B cell (primary cell): ENCODE results near the gene RAD51D. TPM values are rescaled to one million over a fixed set of nuclear protein-coding genes. Genes with fewer than 3 reads are reported as not detected.

Source experiments
- ATAC-seq: fragments of 200-7000 bp; cut with Tn5 transposase; one replicate; pipeline ENCODE4 v1.10.0; 2021; ENCODE audit warnings: low read depth, mild to moderate bottlenecking, moderate number of reproducible peaks, moderate library complexity
- CTCF ChIA-PET: fragments of 350-600 bp; sonication (Branson Sonifier 250); formaldehyde crosslinking; loops from one replicate; lab custom pipeline; 2021; ENCODE audit warnings: antibody characterized with exemption, inconsistent platforms; lab: Charles Lee
- POLR2A ChIA-PET: fragments of 350-600 bp; sonication (Branson Sonifier 250); formaldehyde crosslinking; loops from one replicate; lab custom pipeline; 2021; ENCODE audit warnings: antibody characterized with exemption; lab: Charles Lee
- DNase-seq: peaks from one replicate; pipeline ENCODE4 v3.0.0; 2013
- H2AFZ ChIP-seq: 2 replicates; pipeline ENCODE4 v1.6.1; 2012; ENCODE audit warnings: mild to moderate bottlenecking, low read depth, low read length; ENCODE audit not compliant: insufficient read depth, poor library complexity, severe bottlenecking
- H3K27ac ChIP-seq, 2 donors: 1 replicate in 1 of 2; 2 replicates in 1 of 2; pipeline ENCODE4 v1.5.1; 2012 to 2013; ENCODE audit warnings: low read length in 2 of 2, mild to moderate bottlenecking in 2 of 2, moderate library complexity in 1 of 2
- H3K27me3 ChIP-seq, 4 experiments: fragments of 200-600 bp in 1 of 4; sonication (generic) in 1 of 4; replicated peaks in 1 of 4; 1 replicate in 2 of 4; 2 replicates in 2 of 4; pipeline versions ENCODE4 v1.6.1 to v1.7.0; 2013 to 2016; ENCODE audit warnings: low read length in 3 of 4, mild to moderate bottlenecking in 2 of 4, mixed read lengths in 1 of 4, moderate library complexity in 1 of 4; ENCODE audit not compliant: insufficient read depth in 4 of 4, control insufficient read depth in 3 of 4; ENCODE audit errors: control extremely low read depth in 1 of 4
- H3K36me3 ChIP-seq, 2 experiments: replicated peaks in 1 of 2; 1 replicate in 1 of 2; 2 replicates in 1 of 2; pipeline versions ENCODE4 v1.6.1 to v1.7.1; 2013; ENCODE audit warnings: low read length in 1 of 2; ENCODE audit not compliant: insufficient read depth in 2 of 2, control insufficient read depth in 1 of 2; ENCODE audit errors: control extremely low read depth in 1 of 2, extremely low read depth in 1 of 2
- H3K4me1 ChIP-seq, 2 donors: fragments of 200-600 bp in 1 of 2; sonication (generic) in 1 of 2; 1 replicate in 1 of 2; 2 replicates in 1 of 2; pipeline versions ENCODE4 v1.5.1 to v1.6.1; 2013 to 2017; ENCODE audit warnings: low read length in 2 of 2; ENCODE audit not compliant: control insufficient read depth in 2 of 2, insufficient read depth in 2 of 2
- H3K4me2 ChIP-seq: replicated peaks from 2 replicates; pipeline ENCODE3; 2012; ENCODE audit warnings: mild to moderate bottlenecking, low read depth, low read length; ENCODE audit not compliant: poor library complexity, severe bottlenecking
- H3K4me3 ChIP-seq, 5 experiments: fragments of 200-600 bp in 1 of 5; sonication (generic) in 1 of 5; 1 replicate in 3 of 5; 2 replicates in 2 of 5; pipeline versions ENCODE4 v1.5.1 to v1.7.0; 2011 to 2016; ENCODE audit warnings: low read length in 4 of 5, mild to moderate bottlenecking in 4 of 5, low read depth in 2 of 5, control low read depth in 1 of 5, moderate library complexity in 1 of 5; ENCODE audit not compliant: insufficient read depth in 1 of 5; ENCODE audit errors: control extremely low read depth in 1 of 5, extremely low read depth in 1 of 5
- H3K79me2 ChIP-seq: fragments of 200-600 bp; sonication (generic); one replicate; pipeline ENCODE4 v1.6.0; 2016; ENCODE audit warnings: low read length; ENCODE audit not compliant: control insufficient read depth, insufficient read depth
- H3K9ac ChIP-seq: fragments of 200-600 bp; sonication (generic); 2 replicates; pipeline ENCODE4 v1.6.1; 2017; ENCODE audit warnings: mild to moderate bottlenecking, low read length, moderate library complexity
- H3K9me3 ChIP-seq, 3 donors: one replicate each; pipeline versions ENCODE4 v1.6.1 to v1.7.1; 2013; ENCODE audit warnings: low read length in 2 of 3; ENCODE audit not compliant: control insufficient read depth in 2 of 3, insufficient read depth in 1 of 3; ENCODE audit errors: control extremely low read depth in 1 of 3
- H4K20me1 ChIP-seq: 2 replicates; pipeline ENCODE4 v1.6.0; 2012; ENCODE audit warnings: mild to moderate bottlenecking, low read length; ENCODE audit not compliant: insufficient read depth, control insufficient read depth, poor library complexity, severe bottlenecking
- H3K27ac Mint-ChIP-seq: one replicate; pipeline ENCODE4 v1.8.0; 2021; ENCODE audit warnings: mixed read lengths
- H3K27me3 Mint-ChIP-seq: one replicate; pipeline ENCODE4 v1.8.0; 2021; ENCODE audit warnings: mixed read lengths
- H3K4me1 Mint-ChIP-seq: one replicate; pipeline ENCODE4 v1.8.0; 2021; ENCODE audit warnings: mixed read lengths
- H3K4me3 Mint-ChIP-seq: one replicate; pipeline ENCODE4 v1.8.0; 2021; ENCODE audit warnings: mixed read lengths
- H3K9me3 Mint-ChIP-seq: one replicate; pipeline ENCODE4 v1.8.0; 2022; ENCODE audit warnings: mixed read lengths; ENCODE audit not compliant: insufficient read depth
- CTCF ChIP-seq: fragments of 200-600 bp; IDR thresholded peaks from one replicate; pipeline ENCODE4 v1.8.0; 2022; ENCODE audit warnings: antibody characterized with exemption, mild to moderate bottlenecking
- EZH2 ChIP-seq: IDR thresholded peaks from 2 replicates; pipeline ENCODE4 v1.6.1; 2012; ENCODE audit warnings: borderline replicate concordance, low read depth, mild to moderate bottlenecking, moderate library complexity, low read length; ENCODE audit not compliant: insufficient read depth, poor library complexity, severe bottlenecking
- WGBS: methylation state at CpG from one replicate; pipeline ENCODE4 v1.1.5; 2013; ENCODE audit warnings: missing lambda C conversion rate; ENCODE audit not compliant: insufficient coverage; 5-methylcytosine and 5-hydroxymethylcytosine counted together
- intact Hi-C: fragments of 100-400 bp; cut with micrococcal nuclease; formaldehyde crosslinking; loops from one replicate; pipeline ENCODE4 v1.10.0; 2022
- polyA plus RNA-seq: library from polyadenylated mRNA; depleted of rRNA; stranded (reverse); fragments of >200 nt; gene quantifications from 2 replicates; pipeline ENCODE4 v1.2.3, GENCODE V29; 2012
- total RNA-seq, 2 donors: library from RNA; stranded (reverse); fragments of 120-200 nt in 1 of 2; gene quantifications; 1 replicate in 1 of 2; 2 replicates in 1 of 2; pipeline versions ENCODE4 v1.2.3 to v1.2.4, GENCODE V29; 2013 to 2022

Gene RAD51D
- total and polyA plus RNA-seq, 2 donors (not counting 1 experiment from before 2014, with no cell fraction given) = 12.8 to 29.4 TPM

- POLR2A ChIA-PET = no interaction called here
These were observed 39.9 kb downstream of the RAD51D start for GRCh38 chr17:35079547-35080423.

More at GRCh38 chr17:35079547-35080423, 39.9 kb downstream of the RAD51D start:
- Histone ChIP-seq H4K20me1 (peaks cover 8% of the 10 kb centered on the region), H2AFZ (no peak overlapping the region), H3K79me2 (peaks cover 84% of the 10 kb centered on the region), H3K4me2 (no peak overlapping the region), H3K36me3 (no peaks in the 10 kb centered on the region), H3K9ac (no peak overlapping the region), H3K27ac (no peak overlapping the region), H3K9me3 (no peaks in the 10 kb centered on the region), H3K4me3 (no peak overlapping the region), H3K27me3 (no peaks in the 10 kb centered on the region), H3K4me1 (peaks cover 9 to 17% of the 10 kb centered on the region in 2 donors)
- DNase-seq (no peak), ATAC-seq (no peak)
- TF ChIP-seq CTCF (no peak), EZH2 (no peak)
- WGBS = no CpG with 5 or more reads among the region's 1 CpG
- H3K9me3 Mint-ChIP-seq = no peaks in the 10 kb centered on the region
- CTCF ChIA-PET = interaction anchor here (0.8 to 1.7 kb wide), 5 partner anchors 16 to 83 kb away, joined by 3 to 4 read pairs (median 3); partner anchors contain the start of gene RFFL
- H3K4me1 Mint-ChIP-seq = peaks cover 41% of the 10 kb centered on the region
- H3K4me3 Mint-ChIP-seq = no peak overlapping the region
- no peaks in the 10 kb centered on the region for H3K27me3 Mint-ChIP-seq
- intact Hi-C loops = no loop called here
- H3K27ac Mint-ChIP-seq = peak overlapping the region; percentile 8
